HEK293T (cell line): ENCODE data around the gene FAU.

Experiments used
- BHLHE40 ChIP-seq: fragments of 450-650 bp; IDR thresholded peaks from 2 replicates; pipeline ENCODE4 v1.6.1; 2016; ENCODE audit warnings: mild to moderate bottlenecking, moderate library complexity, borderline replicate concordance
- CTBP1 ChIP-seq: fragments of 450-650 bp; IDR thresholded peaks from 2 replicates; pipeline ENCODE4 v1.6.1; 2016; ENCODE audit warnings: borderline replicate concordance
- FOXM1 ChIP-seq: fragments of 450-650 bp; IDR thresholded peaks from 2 replicates; pipeline ENCODE4 v1.6.1; 2017; ENCODE audit warnings: mild to moderate bottlenecking, borderline replicate concordance
- NFRKB ChIP-seq: fragments of 450-650 bp; IDR thresholded peaks from 2 replicates; pipeline ENCODE4 v1.6.1; 2016; ENCODE audit warnings: mild to moderate bottlenecking, moderate library complexity
- SP1 ChIP-seq: fragments of 450-650 bp; IDR thresholded peaks from 2 replicates; pipeline ENCODE4 v1.6.1; 2017

DNA sequence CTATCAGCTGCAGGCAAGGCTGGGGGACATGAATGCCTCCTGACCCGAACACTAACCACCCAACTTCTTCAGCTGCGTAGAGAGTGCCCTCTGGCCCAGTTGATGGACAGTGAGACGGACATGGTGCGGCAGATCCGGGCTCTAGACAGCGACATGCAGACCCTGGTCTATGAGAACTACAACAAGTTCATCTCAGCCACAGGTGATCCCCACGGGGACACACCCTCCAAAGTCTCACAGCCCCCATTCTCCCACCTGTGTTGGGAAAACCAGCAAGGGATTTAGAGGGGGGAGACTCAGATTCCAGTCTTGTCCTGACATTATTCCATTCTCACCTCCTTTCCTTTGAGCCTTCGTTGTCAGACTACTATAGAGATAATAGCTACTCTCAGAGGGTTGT is 25.0 kb downstream of the FAU start:
- TF ChIP-seq BHLHE40 (no peak), SP1 (no peak), CTBP1 (no peak), FOXM1 (no peak), NFRKB (no peak)
